ENCODE data around the gene RPL15.
"Not testable (repeated sequence)": the region's sequence is repeated elsewhere in the genome, so short reads cannot be mapped to it uniquely, and the experiment has no call there.

Gene RPL15

DNA sequence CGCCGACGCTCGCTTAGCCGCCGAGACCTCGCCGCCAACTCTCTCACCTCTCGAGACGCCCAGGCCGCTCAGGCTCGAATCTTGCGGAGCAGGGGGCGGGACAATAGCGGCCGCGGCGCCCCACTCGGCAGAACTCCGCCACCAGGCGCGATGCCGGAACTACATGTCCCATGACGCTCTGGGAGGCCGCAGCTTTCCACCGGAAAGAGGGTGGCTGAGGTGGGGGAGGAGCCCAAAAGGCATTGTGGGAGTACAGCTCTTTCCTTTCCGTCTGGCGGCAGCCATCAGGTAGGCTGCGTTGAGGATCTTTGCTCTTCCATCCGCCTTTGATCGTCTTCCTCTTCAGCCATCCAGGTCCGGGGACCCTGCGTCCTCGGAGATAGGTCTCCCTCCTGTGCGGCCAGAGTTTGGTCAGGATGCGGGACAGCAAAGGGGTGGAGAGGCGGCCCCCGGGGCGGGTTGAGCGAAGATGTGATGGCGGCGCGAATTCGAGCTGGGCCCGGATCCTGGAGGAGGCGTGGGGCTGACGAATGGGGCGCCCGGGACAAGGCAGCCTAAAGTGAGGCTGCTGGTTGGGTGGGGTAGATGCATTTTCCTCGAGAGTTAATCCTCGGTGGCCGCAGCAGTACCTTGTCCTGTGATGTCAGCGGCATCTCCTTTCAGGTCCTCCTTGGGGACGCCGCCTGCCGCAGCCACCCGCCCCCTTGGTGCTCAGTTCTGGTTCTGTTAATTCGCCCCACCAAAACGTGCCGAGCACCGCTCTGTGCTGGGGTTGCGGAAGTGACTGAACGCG, at the start of gene RPL15, which contains the start of gene NKIRAS1:
RPL15 (plus strand) TSS at position 247 of the 793 bp plus-strand sequence. CDS start 728 bp downstream, outside the sequence.
NKIRAS1 (minus strand) TSS at position 105 of the 793 bp plus-strand sequence. CDS start 6,086 bp downstream, outside the sequence.
- DNase-seq (ENCODE audit: low read depth), result peak; percentile 95

DNA sequence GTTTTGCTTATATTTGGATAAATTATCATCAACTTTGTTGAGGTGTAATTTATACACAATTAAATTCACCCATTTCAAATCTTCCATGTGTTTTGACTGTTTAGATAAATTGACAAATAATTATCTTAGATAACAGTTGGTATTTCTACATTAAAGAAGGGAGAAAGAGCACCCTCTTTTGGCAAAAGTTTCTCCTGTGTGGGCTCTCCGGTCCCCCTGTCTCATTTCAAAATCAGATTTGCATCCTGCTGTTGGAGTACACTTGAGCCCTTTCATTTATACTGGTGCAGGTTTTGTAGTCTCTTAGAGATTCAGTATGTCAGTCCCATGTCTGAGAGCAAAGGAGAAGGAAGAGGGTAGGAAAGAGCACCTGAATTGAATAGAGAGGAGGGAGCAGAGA, 49.5 kb upstream of the RPL15 start:
- no peak for DNase-seq (ENCODE audit: low read depth)

DNA sequence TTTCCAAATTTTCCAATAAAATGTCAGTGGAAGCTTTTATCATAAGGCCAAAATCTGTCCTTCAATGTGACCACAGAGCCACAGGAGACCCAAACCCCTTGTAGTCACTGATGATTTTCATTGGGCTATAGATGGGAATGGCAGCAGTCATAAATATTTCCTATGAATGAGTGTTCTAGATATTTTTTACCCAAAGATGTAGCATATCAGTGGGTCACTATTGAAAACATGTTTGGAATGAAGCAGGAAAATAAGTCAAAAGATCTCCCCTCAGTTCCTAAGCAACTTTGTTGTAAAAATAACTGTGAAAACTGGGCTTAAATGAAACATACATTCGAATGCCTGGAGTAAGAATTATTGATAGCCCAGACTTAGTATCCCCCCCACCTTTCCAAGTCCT, 49.1 kb upstream of the RPL15 start:
- DNase-seq (ENCODE audit: low read depth), result no peak

DNA sequence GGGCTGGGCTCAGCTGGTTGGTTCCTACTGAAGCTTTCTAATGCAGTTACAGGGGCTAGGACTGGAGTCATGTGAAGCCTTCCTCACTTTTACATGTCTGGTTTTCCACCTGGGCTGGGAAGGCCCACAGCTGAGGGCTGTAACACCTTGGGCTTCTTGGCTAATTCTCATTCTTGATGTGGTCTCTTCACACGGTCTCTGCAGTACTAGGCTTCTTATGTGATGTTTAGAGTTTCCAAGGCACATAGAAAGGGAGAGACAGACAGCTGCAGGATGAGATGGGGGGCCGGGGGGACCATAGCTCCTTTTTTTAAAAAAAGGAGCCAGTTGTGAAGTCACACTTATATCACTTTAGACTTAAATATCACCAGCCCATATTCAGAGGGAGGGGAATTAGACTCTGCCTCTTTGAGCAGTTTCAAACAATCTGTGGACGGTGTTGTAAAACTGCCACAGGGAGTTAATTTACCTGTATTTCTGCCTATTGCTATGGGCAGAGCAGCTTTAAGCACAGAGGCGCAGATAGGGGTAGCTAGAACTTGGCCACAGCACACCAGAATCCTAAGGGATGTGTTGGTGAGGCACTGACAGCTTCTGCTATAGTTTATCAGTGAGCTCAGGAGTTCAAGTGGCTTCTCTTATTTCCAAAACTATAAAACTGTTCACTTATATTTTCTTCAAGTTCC, 46.8 kb upstream of the RPL15 start:
- no peak for DNase-seq (ENCODE audit: low read depth)

DNA sequence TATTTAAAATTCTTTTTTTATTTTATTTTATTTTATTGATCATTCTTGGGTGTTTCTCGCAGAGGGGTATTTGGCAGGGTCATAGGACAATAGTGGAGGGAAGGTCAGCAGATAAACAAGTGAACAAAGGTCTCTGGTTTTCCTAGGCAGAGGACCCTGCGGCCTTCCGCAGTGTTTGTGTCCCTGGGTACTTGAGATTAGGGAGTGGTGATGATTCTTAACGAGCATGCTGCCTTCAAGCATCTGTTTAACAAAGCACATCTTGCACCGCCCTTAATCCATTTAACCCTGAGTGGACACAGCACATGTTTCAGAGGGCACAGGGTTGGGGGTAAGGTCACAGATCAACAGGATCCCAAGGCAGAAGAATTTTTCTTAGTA, 46.3 kb upstream of the RPL15 start:
- DNase-seq (ENCODE audit: low read depth), result not testable (repeated sequence)

DNA sequence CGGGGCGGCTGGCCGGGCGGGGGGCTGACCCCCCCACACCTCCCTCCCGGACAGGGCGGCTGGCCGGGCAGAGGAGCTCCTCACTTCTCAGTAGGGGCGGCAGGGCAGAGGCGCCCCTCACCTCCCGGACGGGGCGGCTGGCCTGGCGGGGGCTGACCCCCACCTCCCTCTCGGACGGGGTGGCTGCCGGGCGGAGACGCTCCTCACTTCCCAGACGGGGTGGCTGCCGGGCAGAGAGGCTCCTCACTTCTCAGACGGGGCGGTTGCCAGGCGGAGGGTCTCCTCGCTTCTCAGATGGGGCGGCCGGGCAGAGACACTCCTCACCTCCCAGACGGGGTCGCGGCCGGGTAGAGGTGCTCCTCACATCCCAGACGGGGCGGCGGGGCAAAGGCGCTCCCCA, 45.6 kb upstream of the RPL15 start:
- not testable (repeated sequence) for DNase-seq (ENCODE audit: low read depth)

DNA sequence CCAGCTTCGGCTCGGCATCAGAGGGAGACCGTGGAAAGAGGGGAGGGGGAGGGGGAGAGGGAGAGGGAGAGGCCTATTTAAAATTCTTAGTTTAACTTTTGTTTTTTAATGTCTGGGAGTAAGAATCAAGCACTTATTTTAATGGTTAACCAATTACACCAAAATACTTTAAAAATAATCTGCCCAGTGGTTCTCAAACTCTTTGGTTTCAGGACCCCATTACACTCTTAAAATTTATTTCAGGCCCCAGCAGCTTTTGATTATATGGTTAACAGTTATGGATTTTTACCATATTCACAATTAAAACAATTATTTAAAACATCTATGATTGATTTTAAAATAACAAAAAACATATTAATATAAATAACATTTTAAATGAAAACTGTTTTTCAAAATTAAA, 44.6 kb upstream of the RPL15 start:
- DNase-seq (ENCODE audit: low read depth), result no peak

DNA sequence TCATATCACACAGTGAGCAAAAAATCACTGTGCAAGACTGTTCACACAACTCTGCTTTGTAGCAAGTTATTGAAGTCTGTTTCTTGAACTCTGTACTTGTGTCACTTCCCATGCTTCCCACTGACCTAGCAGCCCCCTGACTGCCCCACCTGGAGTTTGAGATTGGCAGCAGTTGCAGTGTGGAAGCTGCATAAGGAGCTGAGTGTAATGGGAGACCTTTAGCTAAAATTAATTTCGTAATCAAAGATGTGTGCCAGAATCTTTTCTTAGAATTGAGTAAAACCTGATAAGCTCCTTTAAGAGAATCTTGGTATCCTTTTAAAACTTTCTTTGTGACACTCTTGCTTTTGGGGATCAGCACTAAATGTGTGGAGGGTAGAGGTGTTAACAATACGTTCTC, 43.0 kb upstream of the RPL15 start:
- no peak for DNase-seq (ENCODE audit: low read depth)

DNA sequence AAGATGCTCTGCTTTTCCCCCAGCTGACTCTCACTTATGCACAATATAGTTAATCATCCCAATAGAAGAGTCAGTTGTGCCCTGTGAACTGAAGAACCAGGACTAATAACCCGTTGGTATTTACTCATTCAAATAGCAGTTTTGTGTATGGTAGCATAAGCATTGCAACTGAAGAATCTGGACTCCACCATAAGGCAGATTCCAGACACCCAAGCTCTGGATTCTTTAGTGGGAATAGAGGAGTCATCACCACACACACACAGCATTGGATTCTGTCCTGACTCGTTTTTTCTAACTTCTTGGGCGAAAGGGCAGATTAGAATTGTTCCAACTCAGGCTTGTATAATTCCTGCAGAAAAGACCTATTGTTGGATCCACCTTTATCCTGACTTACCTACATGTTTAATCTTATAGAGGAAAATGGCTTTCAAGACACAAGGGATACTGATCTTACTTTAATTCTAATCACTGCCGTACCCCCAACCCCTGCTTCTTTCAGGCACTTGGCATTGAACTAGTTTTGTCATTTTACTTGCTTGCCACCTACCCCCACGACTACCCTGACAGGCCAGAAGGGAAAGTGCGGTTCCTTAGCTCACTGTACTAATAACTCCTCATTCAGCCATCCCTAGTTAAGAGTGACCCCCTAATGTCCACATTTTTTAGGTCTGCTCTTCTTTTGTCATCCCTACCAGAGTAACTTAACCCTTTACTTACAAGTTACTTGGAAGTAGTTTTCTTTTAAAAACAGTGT, 42.4 kb upstream of the RPL15 start:
- no peak for DNase-seq (ENCODE audit: low read depth)

DNA sequence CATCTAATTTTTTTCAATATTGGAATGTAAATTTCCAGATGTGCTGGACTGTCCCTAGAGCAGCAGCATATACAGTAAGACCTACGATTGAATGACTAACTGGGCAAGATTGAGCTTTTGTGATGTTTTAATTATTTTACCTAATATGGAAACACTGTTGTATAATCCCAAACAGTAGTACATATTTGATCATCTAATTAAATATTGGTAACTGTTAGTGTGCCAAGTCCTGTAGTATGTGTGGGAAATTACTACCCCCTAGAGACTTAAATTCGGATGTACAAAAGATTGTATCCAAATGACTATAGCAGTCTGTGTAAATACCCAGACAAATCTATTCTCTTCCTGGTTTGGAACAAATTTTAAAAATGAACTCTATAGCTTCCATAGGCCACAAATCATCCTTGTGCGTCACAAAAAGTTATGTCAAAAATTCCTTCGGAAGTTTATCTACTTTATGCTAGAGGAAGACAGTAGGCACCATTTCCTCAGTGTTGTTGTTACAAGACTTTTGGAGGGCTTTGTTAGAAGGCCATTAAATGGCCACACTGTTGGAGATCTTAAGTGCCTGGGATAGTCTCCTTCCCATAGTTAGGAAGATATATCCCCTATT, 41.7 kb upstream of the RPL15 start:
- DNase-seq (ENCODE audit: low read depth), result no peak

DNA sequence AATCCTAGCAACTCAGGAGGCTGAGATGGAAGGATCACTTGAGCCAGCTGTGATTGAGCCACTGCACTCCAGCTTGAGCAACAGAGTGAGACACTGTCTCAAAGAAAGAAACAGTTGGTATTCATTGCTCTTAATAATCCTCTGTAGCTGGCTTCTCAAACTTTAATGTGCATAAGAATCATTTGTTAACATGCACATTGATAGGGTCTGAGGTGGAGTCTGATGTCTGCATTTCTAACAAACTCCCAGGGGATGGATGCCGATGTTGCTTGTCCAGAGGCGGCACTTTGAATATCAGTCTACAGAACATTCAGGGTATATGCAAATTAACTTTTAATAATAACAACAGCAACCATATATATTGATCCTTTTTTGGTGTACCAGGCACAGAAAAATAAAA, 40.0 kb upstream of the RPL15 start:
- no peak for DNase-seq (ENCODE audit: low read depth)

DNA sequence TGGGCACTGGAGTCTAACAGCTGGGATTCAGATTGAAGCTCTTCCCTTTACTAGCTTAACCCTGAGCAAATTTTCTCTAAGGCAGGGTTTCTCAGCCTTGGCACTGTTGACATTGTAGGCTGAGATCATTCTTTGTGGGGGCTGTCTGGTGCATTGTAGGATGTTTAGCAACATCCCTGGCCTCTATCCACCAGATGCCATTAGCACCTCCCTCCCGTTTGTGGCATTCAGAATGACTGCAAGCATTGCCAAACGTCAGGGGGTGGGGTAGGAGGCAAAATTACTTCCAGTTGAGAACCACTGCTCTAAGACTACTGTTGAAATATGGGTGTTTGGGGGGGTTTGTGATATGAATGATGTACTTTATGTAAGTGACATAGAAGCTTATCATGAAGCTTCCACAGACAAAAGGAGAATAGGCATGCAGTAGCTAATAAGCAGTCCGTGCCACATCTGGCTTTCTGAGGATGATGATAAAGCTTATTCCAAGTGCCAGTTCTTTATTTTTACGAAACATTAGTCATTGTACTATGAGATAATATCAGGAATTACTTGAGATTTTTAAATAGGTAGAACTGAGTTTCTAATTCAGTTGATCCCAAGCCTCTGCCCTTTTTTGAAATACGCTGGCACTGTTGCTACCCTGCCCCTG, 39.5 kb upstream of the RPL15 start:
- DNase-seq (ENCODE audit: low read depth), result peak; percentile 85

DNA sequence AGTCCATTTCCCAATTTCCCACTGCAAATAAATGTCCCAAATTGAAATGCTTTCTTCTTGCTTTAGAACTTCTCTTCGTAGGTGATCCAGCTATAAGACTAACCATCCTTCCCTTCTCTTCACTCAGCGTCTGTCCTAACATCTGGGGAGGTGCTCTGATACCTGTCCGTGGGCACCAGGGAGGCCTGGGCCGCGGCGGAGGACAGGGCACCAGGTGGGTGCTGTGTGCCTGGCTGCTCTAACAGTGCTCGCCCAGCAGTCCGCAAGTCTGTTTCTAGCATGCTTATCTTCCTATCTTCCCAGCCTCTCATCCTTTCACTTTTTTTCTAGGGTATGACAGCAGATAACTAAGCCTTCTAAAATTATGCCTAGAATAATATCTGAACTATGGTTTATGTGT, 37.4 kb upstream of the RPL15 start:
- DNase-seq (ENCODE audit: low read depth), result no peak

DNA sequence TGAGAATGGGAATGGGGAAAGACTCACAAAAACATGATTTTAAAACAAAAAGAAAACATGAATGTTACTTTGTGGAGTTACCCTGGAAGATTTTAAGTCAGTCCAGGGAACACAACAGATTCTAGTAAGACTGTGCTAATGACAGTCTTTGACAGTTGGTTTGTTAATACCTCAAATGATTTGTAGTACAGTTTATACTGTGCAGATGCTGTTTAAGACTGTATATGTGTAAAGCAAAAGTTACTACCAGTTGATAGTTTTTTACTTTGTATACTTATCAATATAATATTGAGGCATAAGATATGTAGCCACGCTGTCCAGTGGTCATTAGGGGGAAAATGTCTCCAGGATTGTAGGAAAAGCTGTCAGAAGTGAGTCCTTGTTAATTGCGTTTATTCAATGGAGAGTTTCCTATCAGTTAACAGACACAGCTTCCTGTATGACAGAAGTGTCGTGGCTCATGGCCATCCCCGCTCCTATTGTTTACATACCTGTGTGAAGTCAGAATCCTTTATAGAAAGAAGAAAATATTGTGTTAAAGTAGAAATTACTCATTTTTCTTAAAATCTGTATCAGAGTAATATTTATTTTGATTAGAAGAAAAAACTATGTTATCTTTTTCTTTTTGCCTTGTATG, 36.1 kb upstream of the RPL15 start:
- no peak for DNase-seq (ENCODE audit: low read depth)

DNA sequence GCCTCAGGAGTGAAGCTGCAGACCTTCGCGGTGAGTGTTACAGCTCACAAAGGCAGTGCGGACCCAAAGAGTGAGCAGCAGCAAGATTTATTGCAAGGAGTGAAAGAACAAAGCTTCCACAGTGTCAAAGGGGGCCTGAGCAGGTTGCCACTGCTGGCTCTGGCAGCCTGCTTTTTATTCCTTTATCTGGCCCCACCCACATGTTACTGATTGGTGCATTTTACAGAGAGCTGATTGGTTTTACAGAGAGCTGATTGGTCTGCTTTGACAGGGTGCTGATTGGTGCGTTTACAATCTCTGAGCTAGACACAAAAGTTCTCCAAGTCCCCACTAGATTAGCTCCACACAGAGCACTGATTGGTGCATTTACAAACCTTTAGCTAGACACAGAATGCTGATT, 34.9 kb upstream of the RPL15 start:
- DNase-seq (ENCODE audit: low read depth), result not testable (repeated sequence)

DNA sequence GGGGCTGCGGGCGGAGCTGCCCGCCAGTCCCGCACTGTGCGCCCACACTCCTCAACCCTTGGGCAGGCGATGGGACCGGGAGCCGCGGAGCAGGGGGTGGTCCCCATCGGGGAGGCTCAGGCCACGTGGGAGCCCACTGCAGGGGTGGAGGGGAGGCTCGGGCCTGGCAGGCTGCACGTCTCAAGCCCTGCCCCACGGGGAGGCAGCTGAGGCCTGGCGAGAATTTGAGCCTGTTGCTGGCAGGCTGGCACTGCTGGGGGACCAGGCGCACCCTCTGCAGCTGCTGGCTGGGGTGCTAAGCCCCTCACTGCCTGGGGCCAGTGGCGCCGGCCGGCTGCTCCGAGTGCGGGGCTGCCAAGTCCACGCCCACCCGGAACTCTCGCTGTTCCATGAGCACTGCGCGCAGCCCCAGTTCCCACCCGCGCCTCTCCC, 34.4 kb upstream of the RPL15 start:
- DNase-seq (ENCODE audit: low read depth), result no peak

DNA sequence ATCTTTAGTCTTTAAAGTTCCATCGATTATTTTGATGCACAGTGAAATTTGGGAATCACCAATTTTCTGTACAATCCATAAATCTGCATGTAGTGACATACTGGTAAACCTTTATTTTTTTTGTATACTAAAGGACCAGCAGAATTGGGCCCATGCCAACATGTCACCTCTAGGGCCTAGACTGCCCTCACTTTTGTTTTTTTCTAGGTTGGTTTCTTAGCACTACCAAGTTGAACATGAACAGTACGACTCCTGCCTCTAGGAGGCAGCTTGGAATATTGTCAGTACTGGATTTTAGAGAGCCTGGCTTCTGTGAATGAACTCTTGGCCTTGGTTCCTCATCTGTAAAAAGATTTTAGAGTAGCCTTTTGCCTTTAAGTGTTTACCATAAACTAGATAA, 32.5 kb upstream of the RPL15 start:
- DNase-seq (ENCODE audit: low read depth), result no peak

DNA sequence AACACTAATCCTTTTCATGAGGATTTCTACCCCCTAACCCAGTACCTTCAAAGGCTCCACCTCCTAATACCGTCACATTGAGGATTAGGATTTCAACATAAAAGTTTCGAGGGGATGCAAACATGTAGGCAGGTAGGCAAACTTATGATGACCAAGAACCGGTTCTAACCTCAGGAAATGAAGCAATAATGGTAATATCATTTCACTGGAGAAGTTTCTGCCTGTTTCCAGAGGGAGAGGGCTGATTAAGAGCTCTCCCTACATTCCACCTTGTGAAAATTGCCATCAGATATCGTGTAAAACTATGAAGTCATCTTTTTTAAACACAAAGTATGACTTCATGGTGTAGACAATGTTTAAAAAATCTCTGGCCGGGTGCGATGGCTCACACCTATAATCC, 31.7 kb upstream of the RPL15 start:
- no peak for DNase-seq (ENCODE audit: low read depth)

DNA sequence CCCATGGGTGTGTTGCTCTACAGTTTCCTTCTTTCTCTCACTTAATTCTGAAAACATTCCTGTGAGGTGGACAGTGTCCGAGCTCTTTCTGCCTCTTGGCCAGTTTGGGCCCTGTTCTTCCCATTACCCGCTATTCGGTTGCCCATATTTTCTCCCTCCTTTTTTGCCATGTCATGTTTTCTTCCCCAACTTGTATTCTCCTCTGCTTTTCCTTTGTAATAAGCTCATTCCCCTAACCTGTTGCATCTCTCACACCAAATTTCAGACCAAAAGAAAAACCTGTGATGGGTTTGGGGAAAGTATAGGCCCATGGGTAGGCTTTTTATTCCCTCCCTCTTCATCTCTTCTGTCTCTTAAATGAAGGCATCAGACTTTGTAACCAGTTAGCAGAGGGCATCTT, 30.6 kb upstream of the RPL15 start:
- DNase-seq (ENCODE audit: low read depth), result no peak

DNA sequence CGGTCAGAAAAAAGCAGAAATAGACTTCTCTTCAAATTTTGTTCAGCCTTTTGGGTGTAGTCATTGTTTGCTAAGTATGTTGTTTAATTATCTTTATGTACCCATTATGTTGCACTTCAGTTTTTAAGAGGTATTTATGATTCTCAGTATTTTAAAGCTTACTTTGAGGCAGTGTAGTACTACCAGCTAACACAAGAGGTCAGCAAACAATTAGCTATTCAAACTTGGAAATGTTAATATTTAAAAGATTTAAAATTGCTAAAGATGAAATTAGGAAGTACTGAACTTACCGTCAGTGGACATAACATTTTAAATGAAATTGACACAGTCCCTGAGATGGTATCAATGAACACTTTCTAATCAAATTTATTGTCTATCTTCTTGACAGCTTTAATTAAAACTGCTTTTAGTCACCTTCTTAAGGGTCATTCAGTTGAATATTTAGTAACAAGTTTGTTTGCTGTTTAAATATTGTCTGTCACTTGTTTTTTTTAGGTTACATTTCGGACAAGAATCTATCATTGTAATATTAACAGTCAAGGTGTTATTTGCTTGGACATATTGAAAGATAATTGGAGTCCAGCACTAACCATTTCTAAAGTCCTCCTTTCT, 28.2 kb upstream of the RPL15 start:
- DNase-seq (ENCODE audit: low read depth), result no peak

DNA sequence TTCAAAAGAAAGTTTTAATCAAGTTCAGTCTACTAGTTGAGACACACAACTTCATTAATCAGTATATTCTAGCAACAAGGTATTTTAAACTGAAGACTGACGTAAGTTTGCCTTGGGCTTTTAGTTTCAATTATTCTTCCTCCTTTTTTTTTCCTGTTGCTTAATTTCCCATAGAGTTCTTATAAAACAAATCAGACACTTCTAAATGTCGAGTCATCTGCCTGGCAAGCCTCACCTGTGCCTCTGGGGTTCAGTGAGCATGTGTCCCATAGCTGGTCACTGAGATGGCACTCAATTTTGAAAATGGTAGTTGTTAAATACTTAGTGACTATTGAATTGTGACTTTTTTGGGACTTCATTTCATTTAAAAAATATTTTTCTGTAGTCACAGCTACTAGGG, 27.5 kb upstream of the RPL15 start:
- DNase-seq (ENCODE audit: low read depth), result no peak

All from GM04504 (cell line).